Measurements from ENCODE around the gene CYP39A1.

CYP39A1 gene, protein sequence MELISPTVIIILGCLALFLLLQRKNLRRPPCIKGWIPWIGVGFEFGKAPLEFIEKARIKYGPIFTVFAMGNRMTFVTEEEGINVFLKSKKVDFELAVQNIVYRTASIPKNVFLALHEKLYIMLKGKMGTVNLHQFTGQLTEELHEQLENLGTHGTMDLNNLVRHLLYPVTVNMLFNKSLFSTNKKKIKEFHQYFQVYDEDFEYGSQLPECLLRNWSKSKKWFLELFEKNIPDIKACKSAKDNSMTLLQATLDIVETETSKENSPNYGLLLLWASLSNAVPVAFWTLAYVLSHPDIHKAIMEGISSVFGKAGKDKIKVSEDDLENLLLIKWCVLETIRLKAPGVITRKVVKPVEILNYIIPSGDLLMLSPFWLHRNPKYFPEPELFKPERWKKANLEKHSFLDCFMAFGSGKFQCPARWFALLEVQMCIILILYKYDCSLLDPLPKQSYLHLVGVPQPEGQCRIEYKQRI

DNA sequence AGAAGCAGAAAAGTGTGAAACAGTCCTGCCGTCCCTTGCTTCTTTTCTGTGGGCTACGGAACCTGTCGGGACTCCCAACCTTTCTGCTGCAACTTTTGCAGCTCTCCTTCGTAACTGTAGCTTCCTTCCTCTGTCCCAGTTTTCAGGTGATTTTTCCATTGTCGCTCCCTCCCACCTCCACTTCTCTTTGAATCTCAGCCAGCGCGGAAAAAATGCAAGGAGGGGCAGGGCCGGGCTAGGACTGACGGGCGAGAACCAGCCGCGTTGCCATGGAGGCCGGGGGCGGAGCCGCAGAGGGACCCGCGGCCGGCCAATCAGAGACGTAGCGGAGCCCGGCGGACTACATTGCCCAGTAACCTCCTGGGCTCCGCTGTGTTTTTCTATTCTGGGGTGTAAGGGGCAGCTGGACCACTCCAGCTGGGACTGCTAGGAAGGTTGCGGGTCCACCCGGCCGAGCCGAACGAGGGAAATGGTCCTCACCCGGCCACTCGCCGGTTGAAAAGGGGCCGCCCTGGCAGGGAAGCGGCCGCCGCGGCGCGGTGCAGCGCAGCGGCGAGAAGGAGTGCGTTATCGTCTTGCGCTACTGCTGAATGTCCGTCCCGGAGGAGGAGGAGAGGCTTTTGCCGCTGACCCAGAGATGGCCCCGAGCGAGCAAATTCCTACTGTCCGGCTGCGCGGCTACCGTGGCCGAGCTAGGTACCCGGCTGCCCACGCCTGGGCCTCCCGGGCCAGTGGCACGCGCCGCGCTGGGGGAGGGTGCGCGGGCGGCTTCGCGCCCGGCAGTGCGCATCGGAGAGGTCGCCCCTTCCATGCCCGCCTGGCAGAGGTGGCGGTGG, at the start of gene CYP39A1, which contains the start of gene SLC25A27:
Gene CYP39A1, minus strand, starts transcription at position 216 of the 836 bp plus-strand sequence. CDS start 236 bp downstream, outside the sequence.
Gene SLC25A27, plus strand, starts transcription at position 373 of the 836 bp plus-strand sequence. Its CDS starts 218 bp downstream, at position 591.
- H3K27ac ChIP-seq (ENCODE audit: low read depth, low read length): peak within 1 kb of the TSS; percentile 37
- peak within 1 kb of the TSS; percentile 82 for H3K4me3 ChIP-seq (ENCODE audit: low read depth, low read length)
- H3K9me3 ChIP-seq (ENCODE audit: control insufficient read depth, insufficient read depth, low read length): no peaks in the 10 kb centered on the region
- peak within 1 kb of the TSS; percentile 60 for H3K9ac ChIP-seq (ENCODE audit: low read depth, low read length)
- no peaks in the 10 kb centered on the region for H3K36me3 ChIP-seq (ENCODE audit: control insufficient read depth, insufficient read depth, low read length)
- H3K4me1 ChIP-seq (ENCODE audit: control insufficient read depth, insufficient read depth, low read length): peaks cover 11% of the 10 kb centered on the region; the same call in 1 of the 2 replicates
- peaks cover 17% of the 10 kb centered on the region for H3K27me3 ChIP-seq (ENCODE audit: control insufficient read depth, insufficient read depth, low read length)

DNA sequence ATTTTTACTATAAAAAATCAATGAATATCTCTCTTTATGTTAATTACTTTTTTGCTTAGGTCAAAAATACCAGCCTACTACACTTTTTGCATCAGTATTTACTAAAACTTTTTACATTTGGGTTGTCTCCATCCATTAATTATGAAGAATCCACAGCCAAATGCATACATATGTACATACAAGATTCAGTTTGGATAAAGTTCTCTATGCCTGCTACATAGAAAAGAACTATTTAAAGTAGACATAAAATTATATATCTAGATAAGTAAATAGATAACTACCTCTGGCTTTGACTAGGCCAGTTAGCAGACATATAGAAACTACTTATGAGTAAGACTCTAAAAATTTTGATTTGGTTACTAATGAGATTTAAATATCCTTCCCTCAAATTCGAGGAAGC, 47.4 kb upstream of the CYP39A1 start:
- no peak overlapping the region for H3K4me3 ChIP-seq (ENCODE audit: low read depth, low read length)
- H3K27ac ChIP-seq (ENCODE audit: low read depth, low read length): no peak overlapping the region
- no peaks in the 10 kb centered on the region for H3K27me3 ChIP-seq (ENCODE audit: control insufficient read depth, insufficient read depth, low read length)
- H3K9ac ChIP-seq (ENCODE audit: low read depth, low read length): no peak overlapping the region
- H3K4me1 ChIP-seq (ENCODE audit: control insufficient read depth, insufficient read depth, low read length): no peaks in the 10 kb centered on the region; the same call in 1 of the 2 replicates
- H3K9me3 ChIP-seq (ENCODE audit: control insufficient read depth, insufficient read depth, low read length): no peaks in the 10 kb centered on the region
- H3K36me3 ChIP-seq (ENCODE audit: control insufficient read depth, insufficient read depth, low read length): no peaks in the 10 kb centered on the region

DNA sequence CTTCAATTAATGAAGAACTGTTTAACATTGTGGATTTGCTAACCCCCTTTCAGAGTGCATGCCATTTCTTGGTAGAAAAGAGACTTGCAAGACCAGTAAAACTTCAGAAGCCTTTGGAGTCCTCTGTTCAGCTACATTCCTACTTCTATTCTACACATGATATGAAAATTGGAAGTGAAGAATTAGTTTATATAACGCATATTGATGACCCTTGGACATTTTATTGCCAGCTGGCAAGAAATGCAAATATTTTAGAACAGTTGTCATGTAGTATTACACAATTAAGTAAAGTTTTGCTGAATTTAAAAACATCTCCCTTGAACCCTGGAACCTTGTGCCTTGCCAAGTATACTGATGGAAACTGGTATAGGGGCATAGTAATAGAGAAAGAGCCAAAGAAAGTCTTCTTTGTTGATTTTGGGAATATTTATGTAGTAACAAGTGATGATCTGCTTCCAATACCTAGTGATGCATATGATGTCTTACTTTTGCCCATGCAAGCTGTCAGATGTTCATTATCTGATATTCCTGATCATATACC, 38.4 kb upstream of the CYP39A1 start:
- Histone ChIP-seq H3K4me3 (ENCODE audit: low read depth, low read length) (no peak overlapping the region), H3K9me3 (ENCODE audit: control insufficient read depth, insufficient read depth, low read length) (no peaks in the 10 kb centered on the region), H3K27me3 (ENCODE audit: control insufficient read depth, insufficient read depth, low read length) (no peaks in the 10 kb centered on the region), H3K9ac (ENCODE audit: low read depth, low read length) (no peak overlapping the region), H3K27ac (ENCODE audit: low read depth, low read length) (no peak overlapping the region), H3K36me3 (ENCODE audit: control insufficient read depth, insufficient read depth, low read length) (no peaks in the 10 kb centered on the region), H3K4me1 (ENCODE audit: control insufficient read depth, insufficient read depth, low read length) (no peaks in the 10 kb centered on the region)

DNA sequence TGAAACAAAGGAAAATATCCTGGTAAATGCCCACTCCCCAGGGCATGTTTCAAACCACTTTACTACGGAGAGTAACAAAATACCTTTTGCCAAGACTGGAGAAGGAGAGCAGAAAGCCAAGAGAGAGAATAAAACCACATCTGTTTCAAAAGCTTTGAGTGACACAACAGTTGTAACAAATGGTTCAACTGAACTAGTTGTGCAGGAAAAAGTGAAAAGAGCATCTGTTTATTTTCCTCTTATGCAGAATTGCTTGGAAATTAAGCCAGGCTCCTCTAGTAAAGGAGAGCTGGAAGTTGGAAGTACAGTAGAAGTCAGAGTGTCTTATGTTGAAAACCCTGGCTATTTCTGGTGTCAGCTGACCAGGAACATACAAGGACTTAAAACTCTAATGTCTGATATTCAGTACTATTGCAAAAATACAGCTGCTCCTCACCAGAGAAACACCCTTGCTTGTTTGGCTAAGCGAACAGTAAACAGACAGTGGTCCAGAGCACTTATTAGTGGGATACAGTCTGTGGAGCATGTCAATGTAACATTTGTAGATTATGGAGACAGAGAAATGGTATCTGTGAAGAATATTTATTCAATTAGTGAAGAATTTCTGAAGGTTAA, 37.6 kb upstream of the CYP39A1 start:
- Histone ChIP-seq H3K36me3 (ENCODE audit: control insufficient read depth, insufficient read depth, low read length) (no peaks in the 10 kb centered on the region), H3K27me3 (ENCODE audit: control insufficient read depth, insufficient read depth, low read length) (no peaks in the 10 kb centered on the region), H3K27ac (ENCODE audit: low read depth, low read length) (no peak overlapping the region), H3K9me3 (ENCODE audit: control insufficient read depth, insufficient read depth, low read length) (no peaks in the 10 kb centered on the region), H3K9ac (ENCODE audit: low read depth, low read length) (no peak overlapping the region), H3K4me1 (ENCODE audit: control insufficient read depth, insufficient read depth, low read length) (no peaks in the 10 kb centered on the region), H3K4me3 (ENCODE audit: low read depth, low read length) (no peak overlapping the region)

DNA sequence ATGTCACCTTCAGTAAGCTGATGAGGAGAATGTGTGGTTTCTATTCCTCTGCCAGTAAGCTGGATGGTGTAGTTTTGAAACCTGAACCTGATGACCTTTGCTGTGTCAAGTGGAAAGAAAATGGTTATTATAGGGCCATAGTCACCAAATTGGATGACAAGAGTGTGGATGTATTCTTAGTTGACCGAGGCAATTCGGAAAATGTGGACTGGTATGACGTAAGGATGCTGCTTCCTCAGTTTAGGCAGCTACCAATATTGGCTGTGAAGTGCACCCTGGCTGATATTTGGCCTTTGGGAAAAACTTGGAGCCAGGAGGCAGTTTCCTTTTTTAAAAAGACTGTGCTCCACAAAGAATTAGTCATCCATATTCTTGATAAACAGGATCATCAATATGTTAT, 37.0 kb upstream of the CYP39A1 start:
- Histone ChIP-seq H3K27ac (ENCODE audit: low read depth, low read length) (no peak overlapping the region), H3K4me3 (ENCODE audit: low read depth, low read length) (no peak overlapping the region), H3K36me3 (ENCODE audit: control insufficient read depth, insufficient read depth, low read length) (no peaks in the 10 kb centered on the region), H3K9me3 (ENCODE audit: control insufficient read depth, insufficient read depth, low read length) (no peaks in the 10 kb centered on the region), H3K4me1 (ENCODE audit: control insufficient read depth, insufficient read depth, low read length) (no peaks in the 10 kb centered on the region), H3K27me3 (ENCODE audit: control insufficient read depth, insufficient read depth, low read length) (no peaks in the 10 kb centered on the region), H3K9ac (ENCODE audit: low read depth, low read length) (no peak overlapping the region)

DNA sequence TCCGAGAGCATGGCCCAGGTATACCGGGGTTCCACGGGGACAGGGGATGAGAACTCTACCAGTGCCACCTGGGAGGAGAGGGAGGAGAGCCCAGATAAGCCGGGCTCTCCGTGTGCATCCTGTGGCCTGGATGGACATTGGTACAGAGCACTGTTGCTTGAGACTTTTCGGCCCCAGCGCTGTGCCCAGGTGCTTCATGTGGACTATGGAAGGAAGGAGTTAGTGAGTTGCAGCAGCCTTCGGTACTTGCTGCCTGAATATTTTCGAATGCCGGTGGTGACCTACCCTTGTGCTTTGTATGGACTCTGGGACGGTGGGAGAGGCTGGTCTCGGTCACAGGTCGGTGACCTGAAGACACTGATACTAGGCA, 36.3 kb upstream of the CYP39A1 start:
- no peaks in the 10 kb centered on the region for H3K36me3 ChIP-seq (ENCODE audit: control insufficient read depth, insufficient read depth, low read length)
- no peak overlapping the region for H3K4me3 ChIP-seq (ENCODE audit: low read depth, low read length)
- H3K9me3 ChIP-seq (ENCODE audit: control insufficient read depth, insufficient read depth, low read length): no peaks in the 10 kb centered on the region
- no peak overlapping the region for H3K27ac ChIP-seq (ENCODE audit: low read depth, low read length)
- H3K27me3 ChIP-seq (ENCODE audit: control insufficient read depth, insufficient read depth, low read length): no peaks in the 10 kb centered on the region
- H3K4me1 ChIP-seq (ENCODE audit: control insufficient read depth, insufficient read depth, low read length): no peaks in the 10 kb centered on the region
- H3K9ac ChIP-seq (ENCODE audit: low read depth, low read length): no peak overlapping the region

DNA sequence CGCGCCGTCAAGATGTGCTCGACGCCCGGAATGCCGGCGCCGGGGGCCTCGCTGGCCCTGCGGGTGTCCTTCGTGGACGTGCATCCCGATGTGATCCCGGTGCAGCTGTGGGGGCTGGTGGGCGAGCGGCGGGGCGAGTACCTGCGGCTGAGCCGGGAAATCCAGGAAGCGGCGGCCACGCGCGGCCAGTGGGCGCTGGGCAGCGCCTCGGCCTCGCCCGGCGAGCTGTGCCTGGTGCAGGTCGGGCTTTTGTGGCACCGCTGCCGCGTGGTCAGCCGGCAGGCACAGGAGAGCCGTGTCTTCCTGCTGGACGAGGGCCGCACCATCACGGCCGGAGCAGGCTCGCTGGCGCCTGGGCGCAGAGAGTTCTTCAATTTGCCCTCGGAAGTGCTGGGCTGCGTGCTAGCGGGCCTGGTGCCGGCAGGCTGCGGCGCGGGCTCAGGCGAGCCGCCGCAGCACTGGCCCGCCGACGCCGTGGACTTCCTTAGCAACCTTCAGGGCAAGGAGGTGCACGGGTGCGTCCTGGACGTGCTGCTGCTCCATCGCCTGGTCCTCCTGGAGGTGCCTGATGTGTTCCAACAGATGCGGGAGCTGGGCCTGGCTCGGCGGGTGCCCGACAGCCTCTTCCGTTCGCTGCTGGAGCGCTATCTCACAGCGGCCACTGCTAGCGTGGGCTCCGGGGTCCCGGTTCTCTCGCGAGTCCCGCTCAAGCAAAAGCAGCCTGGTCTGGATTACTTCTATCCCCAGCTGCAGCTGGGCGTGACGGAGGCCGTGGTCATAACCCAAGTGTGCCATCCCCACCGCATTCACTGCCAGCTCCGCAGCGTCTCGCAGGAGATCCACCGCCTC, 35.7 kb upstream of the CYP39A1 start:
- Histone ChIP-seq H3K36me3 (ENCODE audit: control insufficient read depth, insufficient read depth, low read length) (no peaks in the 10 kb centered on the region), H3K27me3 (ENCODE audit: control insufficient read depth, insufficient read depth, low read length) (no peaks in the 10 kb centered on the region), H3K4me3 (ENCODE audit: low read depth, low read length) (no peak overlapping the region), H3K9me3 (ENCODE audit: control insufficient read depth, insufficient read depth, low read length) (no peaks in the 10 kb centered on the region), H3K27ac (ENCODE audit: low read depth, low read length) (no peak overlapping the region), H3K9ac (ENCODE audit: low read depth, low read length) (no peak overlapping the region), H3K4me1 (ENCODE audit: control insufficient read depth, insufficient read depth, low read length) (no peaks in the 10 kb centered on the region)

DNA sequence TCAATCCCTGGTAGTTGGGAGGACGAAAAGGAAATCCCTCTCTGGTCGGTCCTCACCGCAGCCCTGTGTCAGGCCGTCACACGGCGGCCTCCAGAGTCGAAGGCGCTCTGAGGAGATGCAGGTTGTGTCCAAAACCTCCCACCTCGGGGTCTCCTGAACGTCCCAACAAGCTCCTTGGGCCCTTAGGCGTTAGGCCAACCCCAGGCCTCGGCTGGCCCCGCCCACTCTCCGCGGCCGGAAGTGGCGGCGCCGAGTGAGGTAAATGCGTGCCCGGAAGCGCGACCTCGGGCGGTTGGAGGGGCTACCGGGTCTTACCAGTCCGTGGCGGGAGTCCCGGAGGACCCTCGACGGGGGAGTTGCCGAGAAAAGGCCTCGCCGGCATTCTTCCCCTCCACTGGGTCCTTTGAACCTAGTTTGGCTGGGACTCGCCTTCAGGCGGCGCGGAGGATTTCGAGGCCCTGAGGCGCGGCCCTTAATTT, 35.0 kb upstream of the CYP39A1 start, which contains the start of gene TDRD6:
Gene TDRD6, plus strand, starts transcription at position 267 of the 479 bp plus-strand sequence. CDS start 244 bp downstream, outside the sequence.
- no peaks in the 10 kb centered on the region for H3K27me3 ChIP-seq (ENCODE audit: control insufficient read depth, insufficient read depth, low read length)
- H3K27ac ChIP-seq (ENCODE audit: low read depth, low read length): no peak within 1 kb of the TSS

DNA sequence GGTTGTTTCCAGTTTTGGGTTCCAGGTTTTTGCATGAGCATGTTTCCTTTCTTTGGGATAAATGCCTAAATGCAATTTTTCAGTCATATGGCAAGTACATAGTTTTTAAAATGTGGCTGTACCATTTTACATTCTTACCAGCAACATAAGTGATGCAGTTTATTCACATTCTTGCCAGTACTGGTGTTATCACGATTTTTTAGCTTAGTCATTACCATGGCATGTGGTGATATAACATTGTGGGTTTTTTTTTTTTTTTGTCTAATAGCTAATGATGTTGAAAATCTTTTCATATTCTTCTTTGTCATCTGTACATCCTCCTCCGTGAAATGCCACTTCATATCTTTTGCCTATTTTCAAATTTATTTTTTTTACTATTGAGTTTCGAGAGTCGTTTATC, 32.2 kb upstream of the CYP39A1 start:
- no peak overlapping the region for H3K9ac ChIP-seq (ENCODE audit: low read depth, low read length)
- no peak overlapping the region for H3K4me3 ChIP-seq (ENCODE audit: low read depth, low read length)
- H3K9me3 ChIP-seq (ENCODE audit: control insufficient read depth, insufficient read depth, low read length): no peaks in the 10 kb centered on the region
- H3K36me3 ChIP-seq (ENCODE audit: control insufficient read depth, insufficient read depth, low read length): no peaks in the 10 kb centered on the region
- H3K27ac ChIP-seq (ENCODE audit: low read depth, low read length): no peak overlapping the region
- H3K4me1 ChIP-seq (ENCODE audit: control insufficient read depth, insufficient read depth, low read length): no peaks in the 10 kb centered on the region
- H3K27me3 ChIP-seq (ENCODE audit: control insufficient read depth, insufficient read depth, low read length): no peaks in the 10 kb centered on the region

More for the DNA sequence above, 35.0 kb upstream of the CYP39A1 start, which contains the start of gene TDRD6:
- H3K9me3 ChIP-seq (ENCODE audit: control insufficient read depth, insufficient read depth, low read length): no peaks in the 10 kb centered on the region
- no peaks in the 10 kb centered on the region for H3K4me1 ChIP-seq (ENCODE audit: control insufficient read depth, insufficient read depth, low read length)
- no peaks in the 10 kb centered on the region for H3K36me3 ChIP-seq (ENCODE audit: control insufficient read depth, insufficient read depth, low read length)
- H3K4me3 ChIP-seq (ENCODE audit: low read depth, low read length): no peak within 1 kb of the TSS
- no peak within 1 kb of the TSS for H3K9ac ChIP-seq (ENCODE audit: low read depth, low read length)

DNA sequence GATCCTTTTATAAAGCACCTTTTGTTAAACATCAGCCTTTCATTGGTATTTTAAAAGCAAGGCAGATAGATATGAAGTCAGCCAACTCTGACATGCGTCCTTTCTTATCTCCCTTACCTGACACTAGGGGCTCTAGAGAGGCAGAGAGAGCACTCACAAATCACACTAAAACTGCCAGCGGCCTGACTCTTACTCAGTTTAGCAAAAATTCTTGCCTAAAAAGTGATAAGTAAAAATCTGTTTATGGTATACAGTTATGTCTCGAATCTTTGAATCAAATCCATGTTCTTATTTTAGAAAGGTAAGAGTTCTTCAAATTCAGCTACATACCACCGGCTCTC, 24.7 kb upstream of the CYP39A1 start:
- no peak overlapping the region for H3K27ac ChIP-seq (ENCODE audit: low read depth, low read length)
- no peak overlapping the region for H3K4me3 ChIP-seq (ENCODE audit: low read depth, low read length)
- H3K4me1 ChIP-seq (ENCODE audit: control insufficient read depth, insufficient read depth, low read length): peaks cover 4% of the 10 kb centered on the region; the same call in 1 of the 2 replicates
- no peak overlapping the region for H3K9ac ChIP-seq (ENCODE audit: low read depth, low read length)
- H3K36me3 ChIP-seq (ENCODE audit: control insufficient read depth, insufficient read depth, low read length): no peaks in the 10 kb centered on the region
- no peaks in the 10 kb centered on the region for H3K27me3 ChIP-seq (ENCODE audit: control insufficient read depth, insufficient read depth, low read length)
- H3K9me3 ChIP-seq (ENCODE audit: control insufficient read depth, insufficient read depth, low read length): no peaks in the 10 kb centered on the region
